ENCODE measurements around the gene MIEF1. TPM values are rescaled to one million over a fixed set of nuclear protein-coding genes. Genes with fewer than 3 reads are reported as not detected.

The MIEF1 gene
- polyA plus RNA-seq, 6 donors from 2014 or later: 8.7 to 29.8 (median 19.2) TPM

DNA sequence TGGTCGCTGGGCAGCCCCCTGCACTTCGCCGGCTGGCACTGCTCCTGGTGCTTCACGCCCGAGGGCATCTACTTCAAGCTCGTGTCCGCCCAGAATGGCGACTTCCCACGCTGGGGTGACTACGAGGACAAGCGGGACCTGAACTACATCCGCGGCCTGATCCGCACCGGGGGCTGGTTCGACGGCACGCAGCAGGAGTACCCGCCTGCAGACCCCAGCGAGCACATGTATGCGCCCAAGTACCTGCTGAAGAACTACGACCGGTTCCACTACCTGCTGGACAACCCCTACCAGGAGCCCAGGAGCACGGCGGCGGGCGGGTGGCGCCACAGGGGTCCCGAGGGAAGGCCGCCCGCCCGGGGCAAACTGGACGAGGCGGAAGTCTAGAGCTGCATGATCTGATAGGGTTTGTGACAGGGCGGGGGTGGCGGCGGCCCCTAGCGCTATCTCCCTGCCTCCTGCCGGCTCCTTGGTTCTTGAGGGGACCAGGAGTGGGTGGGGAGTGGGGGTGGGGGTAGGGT lies 13.5 kb upstream of the MIEF1 start:
- ATAC-seq (ENCODE audit: low read depth in 2 of 2): no peak
- H3K9me3 Mint-ChIP-seq: no peaks in the 10 kb centered on the region
- peaks cover 21 to 23% (median 21%) of the 10 kb centered on the region in 3 donors for H3K4me1 Mint-ChIP-seq
- H3K27ac Mint-ChIP-seq: no peak overlapping the region
- no peak for DNase-seq
- no peaks in the 10 kb centered on the region for H3K27me3 Mint-ChIP-seq
- no peak overlapping the region for H3K4me3 Mint-ChIP-seq
- H3K36me3 Mint-ChIP-seq: no peaks in the 10 kb centered on the region

DNA sequence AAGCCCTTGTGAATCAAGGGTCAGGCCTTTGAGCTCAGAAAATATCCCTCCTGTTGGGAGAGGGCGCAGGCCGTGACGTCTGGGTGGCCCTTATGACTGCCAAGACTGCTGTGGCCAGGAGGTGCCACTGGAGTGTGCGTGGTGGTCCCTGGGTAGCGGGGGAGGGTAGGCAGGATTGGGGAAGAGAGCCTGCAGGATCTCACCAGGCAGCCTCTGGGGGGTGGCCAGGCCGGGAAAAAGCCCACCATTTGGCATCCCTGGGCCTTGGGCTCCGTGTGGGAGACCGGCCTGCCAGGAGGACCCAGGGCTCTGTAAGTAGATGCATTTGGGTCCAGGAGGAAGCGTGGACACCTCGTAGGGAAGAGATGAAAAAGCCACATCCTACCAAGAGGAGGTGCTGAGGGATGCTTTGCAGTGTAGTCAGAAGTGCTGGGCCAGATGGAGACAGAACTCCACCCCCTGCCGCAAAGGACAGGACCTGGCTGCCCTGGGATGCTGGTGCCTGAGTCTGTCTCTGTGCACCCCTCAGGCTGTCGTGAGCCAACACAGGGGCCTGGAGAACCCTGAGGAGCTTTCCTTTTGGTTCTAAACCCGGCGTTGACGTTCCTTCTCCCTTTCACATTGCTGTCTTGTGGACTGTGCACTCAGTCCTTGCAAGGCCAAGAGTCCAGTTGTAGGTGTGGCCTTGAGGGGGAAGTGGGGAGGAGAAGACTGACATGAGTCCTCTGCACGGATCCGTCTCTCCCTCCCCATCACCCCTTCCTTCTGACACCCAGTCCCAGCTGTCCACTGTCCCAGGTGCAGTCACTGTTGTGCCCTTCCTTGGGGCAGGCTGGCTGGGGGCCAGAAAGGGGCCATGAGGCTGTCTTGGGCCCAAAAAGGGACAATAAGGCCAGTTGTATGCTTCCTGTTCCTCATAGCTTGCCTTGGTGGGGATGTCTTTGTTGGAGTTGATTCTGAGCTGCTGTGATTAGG lies 12.7 kb upstream of the MIEF1 start:
- peaks cover 21 to 24% (median 21%) of the 10 kb centered on the region in 3 donors for H3K4me1 Mint-ChIP-seq
- ATAC-seq (ENCODE audit: low read depth in 2 of 2): no peak
- DNase-seq: no peak
- no peaks in the 10 kb centered on the region for H3K36me3 Mint-ChIP-seq
- peak overlapping the region in 6 of 8 donors; percentile 38 to 80 (median 70) for H3K4me3 Mint-ChIP-seq
- H3K27me3 Mint-ChIP-seq: no peaks in the 10 kb centered on the region
- no peaks in the 10 kb centered on the region for H3K9me3 Mint-ChIP-seq
- H3K27ac Mint-ChIP-seq: peak overlapping the region in 1 of 6 donors; percentile 50

DNA sequence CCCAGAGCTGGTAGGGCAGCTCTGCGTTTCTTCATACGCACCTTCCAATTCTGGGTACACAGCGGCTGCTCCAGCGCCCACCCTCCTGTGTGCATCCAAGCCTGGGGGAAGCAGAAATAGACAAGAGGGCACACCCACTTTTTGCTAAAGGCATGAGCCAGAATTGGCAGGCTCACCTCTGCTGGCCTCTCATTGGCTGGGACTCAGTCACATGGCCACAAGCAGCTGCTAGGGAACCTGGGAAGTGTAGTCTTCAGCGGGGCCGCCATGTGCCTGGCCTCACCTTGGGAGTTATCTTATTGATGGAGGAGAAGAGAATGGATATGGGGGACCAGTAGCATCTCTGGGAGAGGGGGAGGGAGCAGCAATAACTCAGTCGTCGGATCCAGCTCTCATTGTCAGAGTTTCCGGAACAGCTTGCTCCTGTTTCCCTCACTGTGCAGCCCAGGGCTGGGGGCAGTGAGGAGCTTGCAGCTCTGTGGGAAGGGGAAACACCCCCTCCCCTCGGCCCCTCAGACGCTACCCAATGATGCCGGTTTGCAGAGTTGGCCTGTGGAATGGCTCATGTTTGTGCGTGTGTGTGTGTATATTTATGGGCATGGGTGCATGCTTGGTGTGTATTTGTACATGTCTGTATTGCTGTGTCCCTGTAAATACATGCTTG lies 11.8 kb upstream of the MIEF1 start:
- H3K4me3 Mint-ChIP-seq: peak overlapping the region in 7 of 8 donors; percentile 38 to 80 (median 68)
- H3K27me3 Mint-ChIP-seq: no peaks in the 10 kb centered on the region
- ATAC-seq (ENCODE audit: low read depth in 2 of 2): peak; percentile 99 to 100
- peak overlapping the region in 4 of 6 donors; percentile 27 to 52 (median 44) for H3K27ac Mint-ChIP-seq
- no peaks in the 10 kb centered on the region for H3K9me3 Mint-ChIP-seq
- peaks cover 21 to 29% (median 23%) of the 10 kb centered on the region in 3 donors for H3K4me1 Mint-ChIP-seq
- peak; percentile 72 for DNase-seq
- no peaks in the 10 kb centered on the region for H3K36me3 Mint-ChIP-seq

DNA sequence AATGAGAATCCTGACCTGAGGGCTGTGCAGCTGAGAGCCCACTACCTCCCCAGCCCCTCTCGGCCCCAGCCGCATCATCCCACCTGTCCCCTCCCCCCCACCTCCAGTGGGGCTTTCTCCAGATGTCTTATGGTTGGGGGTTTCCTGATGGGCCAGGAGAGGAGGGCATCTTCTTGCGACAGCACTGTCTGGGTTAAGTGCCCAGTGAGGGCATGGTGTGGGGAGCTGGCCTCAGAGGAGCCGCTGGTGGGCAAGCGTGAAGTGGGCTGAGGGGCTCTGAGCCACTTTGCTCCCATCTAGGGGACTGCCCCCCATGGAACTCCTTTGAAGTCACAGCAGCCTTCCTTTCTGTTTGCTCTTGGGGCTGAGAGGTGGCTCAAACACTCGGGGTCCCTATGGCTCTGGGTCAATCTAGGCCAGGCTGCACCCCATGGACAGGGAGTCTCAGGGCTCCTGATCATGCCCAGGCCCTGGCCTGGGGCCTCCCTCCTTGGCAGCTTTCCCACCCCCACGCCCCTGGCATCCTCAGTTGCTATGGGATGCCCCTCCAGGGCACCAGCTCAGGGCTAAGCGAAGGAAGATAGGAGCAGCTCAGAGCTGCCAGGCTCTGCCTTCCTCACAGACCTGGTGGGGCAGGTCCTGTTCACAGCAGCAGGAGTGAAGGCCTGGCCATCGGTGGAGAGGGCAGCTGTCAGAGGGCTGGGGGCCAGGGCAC lies 11.0 kb upstream of the MIEF1 start:
- H3K4me1 Mint-ChIP-seq: peaks cover 21 to 31% (median 30%) of the 10 kb centered on the region in 3 donors
- no peaks in the 10 kb centered on the region for H3K27me3 Mint-ChIP-seq
- DNase-seq (no peak), ATAC-seq (ENCODE audit: low read depth in 2 of 2) (no peak)
- H3K36me3 Mint-ChIP-seq: no peaks in the 10 kb centered on the region
- no peak overlapping the region for H3K4me3 Mint-ChIP-seq
- H3K27ac Mint-ChIP-seq: no peak overlapping the region
- H3K9me3 Mint-ChIP-seq: no peaks in the 10 kb centered on the region

DNA sequence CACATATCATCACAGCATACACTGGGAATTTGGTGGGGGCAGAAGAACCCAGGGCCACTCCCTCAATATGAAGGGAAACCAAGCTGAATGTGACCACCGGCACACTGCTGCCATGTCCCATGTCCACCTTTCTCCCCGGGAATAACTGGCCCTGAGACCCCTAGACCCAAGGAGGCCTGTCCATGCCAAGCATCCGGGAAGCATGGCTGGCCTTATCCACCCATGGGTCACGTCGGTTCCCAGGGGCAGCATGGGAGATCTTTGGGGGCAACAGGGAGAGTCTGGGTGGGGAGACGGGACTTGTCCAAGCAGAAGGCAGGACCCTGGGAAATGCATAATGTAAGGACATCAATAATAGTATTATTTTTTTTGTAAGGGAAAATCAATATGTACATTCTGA lies 10.4 kb upstream of the MIEF1 start:
- Mint-ChIP-seq H3K36me3 (no peaks in the 10 kb centered on the region), H3K27me3 (no peaks in the 10 kb centered on the region), H3K27ac (no peak overlapping the region), H3K4me3 (no peak overlapping the region), H3K9me3 (no peaks in the 10 kb centered on the region), H3K4me1 (peaks cover 21 to 36% (median 35%) of the 10 kb centered on the region in 3 donors)
- ATAC-seq (ENCODE audit: low read depth in 2 of 2): no peak
- DNase-seq: no peak

DNA sequence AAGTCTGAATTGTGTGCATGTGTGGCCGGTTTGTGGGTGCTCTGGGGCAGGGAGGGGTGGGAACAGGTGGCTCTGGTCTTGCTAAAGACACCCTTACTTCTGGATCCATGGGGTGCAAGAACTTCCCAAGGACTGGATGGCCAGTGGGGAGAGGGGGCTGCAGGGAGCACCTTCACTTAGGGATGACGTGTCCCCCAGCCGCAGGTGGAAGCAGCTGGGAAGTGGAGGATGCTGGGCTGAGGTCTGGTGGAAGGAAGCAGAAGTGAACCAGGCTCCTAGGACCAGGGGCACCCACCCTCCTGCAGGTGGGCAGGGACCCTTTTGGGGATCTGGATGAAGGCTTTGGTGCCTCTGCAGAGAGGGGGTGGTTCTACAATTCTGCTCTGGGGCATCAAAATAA lies 9.9 kb upstream of the MIEF1 start:
- Mint-ChIP-seq H3K4me1 (peaks cover 21 to 36% (median 35%) of the 10 kb centered on the region in 3 donors), H3K4me3 (no peak overlapping the region), H3K36me3 (no peaks in the 10 kb centered on the region), H3K27ac (no peak overlapping the region), H3K9me3 (no peaks in the 10 kb centered on the region), H3K27me3 (no peaks in the 10 kb centered on the region)
- no peak for DNase-seq
- no peak for ATAC-seq (ENCODE audit: low read depth in 2 of 2)

DNA sequence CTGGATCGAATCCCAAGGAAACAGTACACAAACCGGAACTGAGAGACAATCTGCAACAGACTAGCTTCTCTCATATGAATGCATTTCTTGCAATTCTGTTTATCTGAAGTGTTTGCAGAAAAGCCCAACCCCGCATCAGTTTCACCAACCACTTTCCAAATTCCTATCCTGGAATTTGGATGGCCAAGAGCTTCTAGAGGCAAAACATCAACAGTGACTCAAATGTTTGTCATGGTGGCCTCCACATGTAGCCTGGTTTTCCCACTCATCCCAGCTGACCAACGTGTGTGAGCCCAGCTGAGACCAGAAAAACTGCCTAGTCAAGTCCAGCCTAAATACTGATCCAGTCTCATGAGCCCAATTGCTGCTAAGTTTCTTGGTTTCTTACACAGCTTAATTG lies 8.3 kb upstream of the MIEF1 start:
- peaks cover 21 to 36% (median 35%) of the 10 kb centered on the region in 3 donors for H3K4me1 Mint-ChIP-seq
- no peak overlapping the region for H3K4me3 Mint-ChIP-seq
- no peaks in the 10 kb centered on the region for H3K36me3 Mint-ChIP-seq
- no peaks in the 10 kb centered on the region for H3K27me3 Mint-ChIP-seq
- DNase-seq (no peak), ATAC-seq (ENCODE audit: low read depth in 2 of 2) (no peak)
- H3K27ac Mint-ChIP-seq: peak overlapping the region in 3 of 6 donors; percentile 4 to 23 (median 9)
- no peaks in the 10 kb centered on the region for H3K9me3 Mint-ChIP-seq

DNA sequence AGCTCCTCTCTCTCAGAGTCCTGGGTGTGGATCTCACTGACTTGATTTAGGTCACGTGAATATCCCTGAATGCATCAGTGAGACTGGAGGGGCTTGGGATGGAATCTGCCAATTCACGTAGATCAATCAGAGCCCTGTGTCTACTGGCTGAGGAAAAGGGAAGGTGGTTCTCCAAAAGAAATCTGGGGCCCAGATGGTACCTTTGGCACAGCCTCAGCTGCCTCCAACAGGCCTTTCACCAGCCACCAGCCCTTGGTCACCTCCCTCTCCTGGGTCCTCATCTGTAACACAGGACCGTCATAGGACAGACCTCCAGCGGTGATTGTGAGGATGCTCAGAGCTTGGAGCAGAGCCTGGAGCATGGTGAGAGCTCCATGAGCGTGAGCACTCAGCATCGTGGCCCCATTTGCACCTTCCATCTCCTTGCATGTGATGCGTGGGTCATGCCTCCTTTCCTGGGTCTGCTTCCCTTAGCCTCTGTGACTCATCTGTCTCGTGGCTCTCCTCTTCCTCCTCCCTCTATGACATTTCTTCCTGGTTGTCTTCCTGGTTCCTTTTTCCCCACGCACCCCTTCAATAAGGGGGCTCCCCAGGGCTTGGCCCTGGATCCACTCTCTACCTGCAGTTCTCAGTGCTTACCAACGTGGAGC lies 7.5 kb upstream of the MIEF1 start:
- Mint-ChIP-seq H3K9me3 (no peaks in the 10 kb centered on the region), H3K4me1 (peaks cover 19 to 31% (median 30%) of the 10 kb centered on the region in 3 donors), H3K36me3 (no peaks in the 10 kb centered on the region), H3K27me3 (no peaks in the 10 kb centered on the region), H3K27ac (peak overlapping the region in 2 of 6 donors; percentile 58 to 71), H3K4me3 (peak overlapping the region in 1 of 8 donors; percentile 53)
- DNase-seq (no peak), ATAC-seq (ENCODE audit: low read depth in 2 of 2) (no peak)

DNA sequence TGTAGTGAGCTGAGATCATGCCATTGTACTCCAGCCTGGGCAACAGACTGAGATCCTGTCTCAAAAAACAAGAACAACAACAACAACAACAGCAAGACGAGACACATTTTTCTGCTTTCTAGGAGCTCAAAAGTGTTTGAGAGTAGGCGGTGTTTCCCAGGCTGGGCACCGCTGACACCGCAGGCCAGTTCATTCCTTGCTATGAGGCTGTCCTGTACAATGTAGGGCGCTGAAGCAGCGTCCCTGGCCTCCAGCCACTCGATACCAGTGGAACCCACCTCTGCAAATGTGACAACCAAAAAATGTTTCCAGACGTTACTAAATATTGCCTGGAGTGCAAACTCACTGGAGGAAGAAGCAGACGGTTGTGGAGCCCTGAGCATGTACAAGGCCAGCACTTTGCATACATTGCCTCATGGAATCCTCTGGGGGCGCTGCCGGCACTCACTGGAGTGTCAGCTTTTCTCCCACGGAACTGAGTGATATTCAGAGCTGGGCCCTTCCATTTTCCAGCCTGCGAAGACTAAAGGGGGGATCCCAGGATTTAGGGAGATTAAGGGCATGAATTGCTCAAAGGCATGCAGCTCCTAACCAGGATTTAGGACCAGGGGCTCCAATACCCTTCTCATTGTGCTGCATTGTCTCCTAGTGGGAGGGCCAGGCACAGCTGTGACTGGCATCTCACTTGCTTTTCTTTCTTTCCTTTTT lies 5.8 kb upstream of the MIEF1 start:
- peaks cover 8 to 24% (median 20%) of the 10 kb centered on the region in 3 donors for H3K4me1 Mint-ChIP-seq
- H3K36me3 Mint-ChIP-seq: no peaks in the 10 kb centered on the region
- H3K27me3 Mint-ChIP-seq: no peaks in the 10 kb centered on the region
- DNase-seq (no peak), ATAC-seq (ENCODE audit: low read depth in 2 of 2) (peak; percentile 75 to 77)
- peak overlapping the region in 1 of 8 donors; percentile 73 for H3K4me3 Mint-ChIP-seq
- no peak overlapping the region for H3K27ac Mint-ChIP-seq
- H3K9me3 Mint-ChIP-seq: no peaks in the 10 kb centered on the region

DNA sequence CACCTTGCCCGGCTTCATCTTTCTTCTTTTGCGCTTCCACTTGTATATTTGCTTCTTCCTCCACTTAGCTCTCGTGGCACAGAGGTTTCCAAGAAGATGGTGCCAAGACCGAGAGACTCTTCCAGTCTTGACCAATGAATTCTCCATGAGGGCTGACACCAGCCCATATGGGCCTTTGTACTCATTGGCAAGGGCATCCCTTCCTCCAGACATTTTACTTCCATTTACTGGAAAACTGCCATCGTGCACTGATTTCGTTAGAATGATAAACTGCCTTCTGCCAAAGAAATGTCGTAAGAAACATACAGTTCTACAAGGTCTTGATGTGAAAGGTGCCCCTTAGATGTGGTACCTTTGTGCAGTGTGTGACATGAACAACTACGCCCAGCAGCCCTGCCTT lies 4.7 kb upstream of the MIEF1 start:
- Mint-ChIP-seq H3K27ac (peak overlapping the region in 1 of 6 donors; percentile 75), H3K27me3 (no peaks in the 10 kb centered on the region), H3K4me3 (no peak overlapping the region), H3K4me1 (peaks cover 17 to 35% (median 26%) of the 10 kb centered on the region in 3 donors), H3K9me3 (no peaks in the 10 kb centered on the region), H3K36me3 (no peaks in the 10 kb centered on the region)
- DNase-seq: no peak
- no peak for ATAC-seq (ENCODE audit: low read depth in 2 of 2)

DNA sequence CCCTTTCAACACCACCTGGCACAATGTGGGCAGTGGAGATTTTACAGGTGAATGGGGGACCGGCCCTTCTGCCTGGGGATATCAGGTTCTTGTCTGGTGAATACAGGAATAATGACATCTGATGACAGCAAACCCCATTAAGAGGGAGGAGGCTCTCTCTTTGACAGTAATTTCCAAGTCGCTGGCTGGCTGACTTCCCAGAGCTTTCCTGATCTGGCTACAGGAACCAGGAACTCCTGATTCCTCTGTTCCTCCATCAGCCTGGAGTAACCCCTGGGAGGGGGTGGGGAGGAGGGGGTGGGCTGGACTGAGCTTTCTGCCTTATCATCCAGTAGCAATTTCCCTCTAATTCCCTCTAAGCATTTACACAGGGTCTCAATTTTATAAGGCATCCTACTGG lies 3.7 kb upstream of the MIEF1 start:
- Mint-ChIP-seq H3K27me3 (no peaks in the 10 kb centered on the region), H3K27ac (no peak overlapping the region), H3K36me3 (no peaks in the 10 kb centered on the region), H3K4me1 (peaks cover 12 to 37% (median 27%) of the 10 kb centered on the region in 3 donors), H3K4me3 (no peak overlapping the region), H3K9me3 (no peaks in the 10 kb centered on the region)
- DNase-seq: no peak
- no peak for ATAC-seq (ENCODE audit: low read depth in 2 of 2)

DNA sequence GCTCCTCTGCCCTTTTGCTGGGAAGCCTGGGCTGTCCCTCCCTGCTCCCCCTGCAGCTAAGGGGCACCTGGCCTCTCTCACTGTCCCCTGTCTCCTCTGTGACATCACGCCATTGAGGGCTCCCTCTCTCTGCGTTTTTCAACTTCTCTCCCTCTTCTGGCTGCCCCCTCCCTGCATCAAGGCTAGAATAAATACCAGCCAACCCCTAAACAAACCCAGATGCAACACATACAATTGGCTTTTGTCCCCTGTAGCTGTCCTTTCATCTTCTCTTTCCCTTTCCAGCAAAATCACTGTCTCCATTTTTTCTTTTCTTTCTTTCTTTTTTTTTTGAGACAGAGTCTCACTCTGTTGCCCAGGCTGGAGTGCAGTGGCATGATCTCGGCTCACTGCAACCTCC lies 3.3 kb upstream of the MIEF1 start:
- Mint-ChIP-seq H3K27ac (no peak overlapping the region), H3K9me3 (no peaks in the 10 kb centered on the region), H3K27me3 (no peaks in the 10 kb centered on the region), H3K4me1 (peaks cover 14 to 38% (median 30%) of the 10 kb centered on the region in 3 donors), H3K36me3 (no peaks in the 10 kb centered on the region), H3K4me3 (no peak overlapping the region)
- ATAC-seq (ENCODE audit: low read depth in 2 of 2) (no peak), DNase-seq (no peak)

Measured in naive B cell (primary cell).